ENCODE results near the gene ARF5. TPM values are rescaled to one million over a fixed set of nuclear protein-coding genes. Genes with fewer than 3 reads are reported as not detected.
"Not testable (repeated sequence)": the region's sequence is repeated elsewhere in the genome, so short reads cannot be mapped to it uniquely, and the experiment has no call there.

ARF5 gene
- total RNA-seq, 4 donors from 2014 or later: 76.3 to 202 (median 156) TPM

GRCh38 chr7:127550247-127550646, 38.0 kb upstream of the ARF5 start:
- intact Hi-C loops (cut with DNase I; ENCODE audit: low total_unique reads): no loop called here
- H3K27me3 ChIP-seq: no peaks in the 10 kb centered on the region
- H3K27ac ChIP-seq: no peak overlapping the region
- TF ChIP-seq, protein P1, sequence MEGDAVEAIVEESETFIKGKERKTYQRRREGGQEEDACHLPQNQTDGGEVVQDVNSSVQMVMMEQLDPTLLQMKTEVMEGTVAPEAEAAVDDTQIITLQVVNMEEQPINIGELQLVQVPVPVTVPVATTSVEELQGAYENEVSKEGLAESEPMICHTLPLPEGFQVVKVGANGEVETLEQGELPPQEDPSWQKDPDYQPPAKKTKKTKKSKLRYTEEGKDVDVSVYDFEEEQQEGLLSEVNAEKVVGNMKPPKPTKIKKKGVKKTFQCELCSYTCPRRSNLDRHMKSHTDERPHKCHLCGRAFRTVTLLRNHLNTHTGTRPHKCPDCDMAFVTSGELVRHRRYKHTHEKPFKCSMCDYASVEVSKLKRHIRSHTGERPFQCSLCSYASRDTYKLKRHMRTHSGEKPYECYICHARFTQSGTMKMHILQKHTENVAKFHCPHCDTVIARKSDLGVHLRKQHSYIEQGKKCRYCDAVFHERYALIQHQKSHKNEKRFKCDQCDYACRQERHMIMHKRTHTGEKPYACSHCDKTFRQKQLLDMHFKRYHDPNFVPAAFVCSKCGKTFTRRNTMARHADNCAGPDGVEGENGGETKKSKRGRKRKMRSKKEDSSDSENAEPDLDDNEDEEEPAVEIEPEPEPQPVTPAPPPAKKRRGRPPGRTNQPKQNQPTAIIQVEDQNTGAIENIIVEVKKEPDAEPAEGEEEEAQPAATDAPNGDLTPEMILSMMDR (IDR thresholded peaks at IDR 0.05 in 4 of 5, conservative IDR thresholded peaks at IDR 0.05 in 1 of 5): no peak
- TF ChIP-seq POLR2A (IDR thresholded peaks at IDR 0.05): no peak
- in situ Hi-C loops (cut with MboI; ENCODE audit: low sequenced_read_pairs in 4 of 4): no loop called here
- H3K36me3 ChIP-seq: no peaks in the 10 kb centered on the region
- H3K4me1 ChIP-seq: no peaks in the 10 kb centered on the region
- no peak overlapping the region for H3K4me3 ChIP-seq
- H3K9me3 ChIP-seq: no peaks in the 10 kb centered on the region
- no peak for DNase-seq
- no peak for ATAC-seq

- TF ChIP-seq, protein P1 (IDR thresholded peaks at IDR 0.05 in 4 of 5, conservative IDR thresholded peaks at IDR 0.05 in 1 of 5): no peak
- TF ChIP-seq POLR2A (IDR thresholded peaks at IDR 0.05): no peak
- ATAC-seq (no peak), DNase-seq (no peak)
- no peak overlapping the region for H3K4me3 ChIP-seq
- no peaks in the 10 kb centered on the region for H3K4me1 ChIP-seq
- H3K27me3 ChIP-seq: no peaks in the 10 kb centered on the region
- no peaks in the 10 kb centered on the region for H3K36me3 ChIP-seq
- intact Hi-C loops (cut with DNase I; ENCODE audit: low total_unique reads): no loop called here
- no peaks in the 10 kb centered on the region for H3K9me3 ChIP-seq
- in situ Hi-C loops (cut with MboI; ENCODE audit: low sequenced_read_pairs in 4 of 4): no loop called here
- H3K27ac ChIP-seq: no peak overlapping the region
These were observed 36.3 kb upstream of the ARF5 start for GRCh38 chr7:127551941-127552340.

DNA sequence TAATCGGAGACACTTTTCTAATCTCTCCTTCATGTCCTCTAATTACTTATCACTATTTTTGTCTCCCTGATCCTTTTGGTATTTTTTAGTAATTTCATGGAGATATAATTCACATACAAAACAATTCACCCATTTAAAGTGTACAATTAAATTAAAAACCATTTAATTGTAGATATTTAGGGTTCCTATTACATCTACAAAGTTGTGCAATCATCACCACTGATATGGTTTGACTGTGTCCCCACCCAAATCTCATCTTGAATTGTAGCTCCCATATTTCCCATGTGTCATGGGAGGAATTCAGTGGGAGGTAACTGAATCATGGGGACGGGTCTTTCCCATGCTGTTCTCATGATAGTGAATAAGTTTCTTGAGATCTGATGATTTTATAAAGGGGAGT, 31.8 kb upstream of the ARF5 start:
- Histone ChIP-seq H3K27ac (no peak overlapping the region), H3K9me3 (no peaks in the 10 kb centered on the region), H3K27me3 (no peaks in the 10 kb centered on the region), H3K4me3 (no peak overlapping the region), H3K36me3 (no peaks in the 10 kb centered on the region), H3K4me1 (no peaks in the 10 kb centered on the region)
- DNase-seq (no peak), ATAC-seq (no peak)
- no peak for TF ChIP-seq POLR2A (IDR thresholded peaks at IDR 0.05)
- TF ChIP-seq, protein P1 (IDR thresholded peaks at IDR 0.05 in 4 of 5, conservative IDR thresholded peaks at IDR 0.05 in 1 of 5): no peak
- intact Hi-C loops (cut with DNase I; ENCODE audit: low total_unique reads) (no loop called here), in situ Hi-C loops (cut with MboI; ENCODE audit: low sequenced_read_pairs in 4 of 4) (no loop called here)

DNA sequence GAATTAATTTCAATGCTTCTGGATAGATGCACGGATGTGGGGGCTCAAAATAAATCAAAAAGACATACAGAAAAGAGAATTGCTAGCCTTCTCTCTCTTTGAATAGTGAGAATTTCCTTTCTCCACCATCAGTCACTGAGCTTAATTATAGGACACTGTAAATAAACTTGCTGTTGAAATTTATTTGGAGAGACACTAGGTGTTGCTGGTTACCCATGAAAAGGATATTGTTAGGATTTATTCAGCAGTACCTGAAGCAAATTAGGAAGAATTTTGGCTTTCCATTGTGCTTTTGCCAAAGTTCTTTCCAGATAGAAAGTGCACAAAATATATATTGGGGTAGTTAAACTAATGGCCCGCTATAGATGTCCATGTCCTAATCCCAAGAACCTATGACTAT, 30.4 kb upstream of the ARF5 start:
- Histone ChIP-seq H3K27ac (no peak overlapping the region), H3K9me3 (no peaks in the 10 kb centered on the region), H3K36me3 (no peaks in the 10 kb centered on the region), H3K4me1 (no peaks in the 10 kb centered on the region), H3K4me3 (no peak overlapping the region), H3K27me3 (no peaks in the 10 kb centered on the region)
- DNase-seq: no peak
- ATAC-seq: no peak
- intact Hi-C loops (cut with DNase I; ENCODE audit: low total_unique reads) (no loop called here), in situ Hi-C loops (cut with MboI; ENCODE audit: low sequenced_read_pairs in 4 of 4) (no loop called here)
- TF ChIP-seq, protein P1 (IDR thresholded peaks at IDR 0.05 in 4 of 5, conservative IDR thresholded peaks at IDR 0.05 in 1 of 5): no peak
- no peak for TF ChIP-seq POLR2A (IDR thresholded peaks at IDR 0.05)

DNA sequence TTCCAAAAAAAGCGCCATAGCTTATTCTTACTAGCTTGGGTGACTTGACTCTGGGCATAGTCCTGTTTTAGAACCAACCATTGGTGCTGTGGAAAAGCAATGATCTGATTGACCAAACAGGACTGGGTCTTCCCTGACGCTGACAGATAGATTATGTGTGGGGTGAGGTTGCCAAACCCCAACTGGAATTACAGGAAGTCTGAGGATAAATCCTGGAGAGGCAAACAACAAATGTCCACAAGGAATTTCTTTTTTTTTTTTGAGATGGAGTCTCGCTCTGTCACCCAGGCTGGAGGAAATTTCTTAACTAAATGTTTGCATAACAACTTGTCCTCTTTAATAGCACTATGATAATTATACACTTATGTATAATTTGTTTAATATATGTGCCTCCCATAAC, 22.0 kb upstream of the ARF5 start:
- intact Hi-C loops (cut with DNase I; ENCODE audit: low total_unique reads) (no loop called here), in situ Hi-C loops (cut with MboI; ENCODE audit: low sequenced_read_pairs in 4 of 4) (no loop called here)
- no peak for ATAC-seq

GRCh38 chr7:127568034-127568433, 20.2 kb upstream of the ARF5 start:
- DNase-seq; H3K36me3 ChIP-seq; H3K27me3 ChIP-seq; H3K4me1 ChIP-seq; H3K27ac ChIP-seq; ATAC-seq; H3K4me3 ChIP-seq; intact Hi-C loops (cut with DNase I; ENCODE audit: low total_unique reads); H3K9me3 ChIP-seq; in situ Hi-C loops (cut with MboI; ENCODE audit: low sequenced_read_pairs in 4 of 4): not testable (repeated sequence)

More for the DNA sequence above, 22.0 kb upstream of the ARF5 start:
- Histone ChIP-seq H3K27ac (no peak overlapping the region), H3K27me3 (no peaks in the 10 kb centered on the region), H3K4me1 (no peaks in the 10 kb centered on the region), H3K9me3 (no peaks in the 10 kb centered on the region), H3K36me3 (no peaks in the 10 kb centered on the region), H3K4me3 (no peak overlapping the region)
- no peak for DNase-seq
- TF ChIP-seq, protein P1 (IDR thresholded peaks at IDR 0.05 in 4 of 5, conservative IDR thresholded peaks at IDR 0.05 in 1 of 5): no peak
